HG03571 (cell line): ENCODE data around the gene B4GALT2.

ENCODE experiments used
- ATAC-seq: cut with Tn5 transposase; IDR thresholded peaks from one replicate; pipeline ENCODE4 v1.9.1; 2021; ENCODE audit not compliant: unreplicated experiment

The B4GALT2 gene

GRCh38 chr1:43978551-43979260 lies at the start of gene B4GALT2:
Gene B4GALT2 (plus strand): TSS chr1:43979210. CDS start chr1:43981161, 1,951 bp downstream.
- ATAC-seq: no peak

- ATAC-seq: no peak
Measured at GRCh38 chr1:43930168-43930948, 48.7 kb upstream of the B4GALT2 start.

- ATAC-seq: no peak
Measured at GRCh38 chr1:43930949-43931275, 48.1 kb upstream of the B4GALT2 start.

GRCh38 chr1:43931711-43932660 lies 47.0 kb upstream of the B4GALT2 start:
- ATAC-seq: no peak

- ATAC-seq: no peak
Measured at GRCh38 chr1:43932786-43933385, 46.1 kb upstream of the B4GALT2 start.

GRCh38 chr1:43933386-43934100 lies 45.5 kb upstream of the B4GALT2 start, which contains the start of gene ARTN:
Gene ARTN (plus strand): TSS chr1:43933801. CDS start chr1:43935657, 1,856 bp downstream.
- ATAC-seq: no peak

GRCh38 chr1:43934101-43934985 lies 44.7 kb upstream of the B4GALT2 start:
- no peak for ATAC-seq

- no peak for ATAC-seq
Measured at GRCh38 chr1:43934986-43935324, 44.1 kb upstream of the B4GALT2 start.

GRCh38 chr1:43935711-43936427 lies 43.1 kb upstream of the B4GALT2 start:
- ATAC-seq: no peak

GRCh38 chr1:43936431-43937151 lies 42.4 kb upstream of the B4GALT2 start:
- ATAC-seq: no peak

- ATAC-seq: no peak
Measured at GRCh38 chr1:43937179-43937865, 41.7 kb upstream of the B4GALT2 start.

GRCh38 chr1:43938383-43938782 lies 40.6 kb upstream of the B4GALT2 start:
- no peak for ATAC-seq

- no peak for ATAC-seq
Measured at GRCh38 chr1:43938892-43939587, 40.0 kb upstream of the B4GALT2 start.

GRCh38 chr1:43942411-43942810 lies 36.6 kb upstream of the B4GALT2 start:
- ATAC-seq: no peak

- no peak for ATAC-seq
Measured at GRCh38 chr1:43944860-43945259, 34.1 kb upstream of the B4GALT2 start.

- no peak for ATAC-seq
Measured at GRCh38 chr1:43945674-43946235, 33.3 kb upstream of the B4GALT2 start.
